Liver (tissue), 9 donors: ENCODE data around the gene SLC22A25. TPM values are rescaled to one million over a fixed set of nuclear protein-coding genes. Genes with fewer than 3 reads are reported as not detected.

Source experiments
- DNase-seq: peaks from one replicate; pipeline ENCODE4 v3.0.0-alpha.2; 2017; ENCODE audit warnings: low spot score
- H3K27ac ChIP-seq, 2 donors: one replicate each; pipeline ENCODE4 v1.7.0; 2013; ENCODE audit warnings: inconsistent platforms in 2 of 2, low read length in 2 of 2, control low read depth in 1 of 2, low read depth in 1 of 2, mild to moderate bottlenecking in 1 of 2
- H3K27me3 ChIP-seq, 4 donors: one replicate each; pipeline versions ENCODE4 v1.6.1 to v1.7.0; 2013; ENCODE audit warnings: low read length in 3 of 4, inconsistent platforms in 1 of 4, mild to moderate bottlenecking in 1 of 4, moderate library complexity in 1 of 4; ENCODE audit not compliant: control insufficient read depth in 4 of 4, insufficient read depth in 4 of 4
- H3K36me3 ChIP-seq, 4 donors: one replicate each; pipeline versions ENCODE4 v1.6.1 to v1.7.0; 2013; ENCODE audit warnings: low read length in 3 of 4, mild to moderate bottlenecking in 3 of 4, low read depth in 1 of 4, moderate library complexity in 1 of 4; ENCODE audit not compliant: control insufficient read depth in 4 of 4, insufficient read depth in 3 of 4
- H3K4me1 ChIP-seq, 4 donors: one replicate each; pipeline versions ENCODE4 v1.6.1 to v1.7.0; 2013; ENCODE audit warnings: low read length in 3 of 4, mild to moderate bottlenecking in 3 of 4, moderate library complexity in 1 of 4; ENCODE audit not compliant: control insufficient read depth in 4 of 4, insufficient read depth in 4 of 4
- H3K4me3 ChIP-seq, 3 donors: one replicate each; pipeline versions ENCODE4 v1.6.1 to v1.7.0; 2013; ENCODE audit warnings: low read length in 3 of 3, control low read depth in 1 of 3, low read depth in 1 of 3, mild to moderate bottlenecking in 1 of 3
- H3K9ac ChIP-seq, 2 donors: one replicate each; pipeline ENCODE4 v1.7.0; 2013; ENCODE audit warnings: low read length in 2 of 2, mild to moderate bottlenecking in 2 of 2, moderate library complexity in 2 of 2, control low read depth in 1 of 2, low read depth in 1 of 2
- H3K9me3 ChIP-seq, 4 donors: one replicate each; pipeline versions ENCODE4 v1.6.1 to v1.7.0; 2013; ENCODE audit warnings: low read length in 3 of 4; ENCODE audit not compliant: control insufficient read depth in 4 of 4
- ATF3 ChIP-seq: IDR thresholded peaks from 2 replicates; pipeline ENCODE4 v1.6.1; 2016; ENCODE audit warnings: antibody characterized with exemption
- CTCF ChIP-seq: fragments of 150-350 bp; IDR thresholded peaks from 2 replicates; pipeline ENCODE4 v1.5.1; 2017; ENCODE audit warnings: improper control_type of control experiment, low read depth, low read length; ENCODE audit not compliant: missing input control
- EGR1 ChIP-seq, 2 donors: IDR thresholded peaks; 2 replicates each; pipeline ENCODE4 v1.6.1; 2016 to 2018; ENCODE audit warnings: antibody characterized with exemption in 2 of 2, low read depth in 2 of 2
- FOXA1 ChIP-seq: IDR thresholded peaks from 2 replicates; pipeline ENCODE4 v1.6.1; 2016; ENCODE audit warnings: antibody characterized with exemption
- GABPA ChIP-seq, 2 donors: IDR thresholded peaks in 1 of 2; conservative IDR thresholded peaks in 1 of 2; 2 replicates each; pipeline ENCODE4 v1.6.1; 2016; ENCODE audit warnings: antibody characterized with exemption in 2 of 2, mild to moderate bottlenecking in 1 of 2, moderate library complexity in 1 of 2
- HNF4A ChIP-seq, 2 donors: conservative IDR thresholded peaks; 2 replicates each; pipeline ENCODE4 v1.6.1; 2016; ENCODE audit warnings: antibody characterized with exemption in 2 of 2, mild to moderate bottlenecking in 2 of 2
- HNF4G ChIP-seq: IDR thresholded peaks from 2 replicates; pipeline ENCODE4 v1.6.1; 2016; ENCODE audit warnings: antibody characterized with exemption
- JUND ChIP-seq, 2 donors: IDR thresholded peaks; 2 replicates each; pipeline ENCODE4 v1.6.1; 2016; ENCODE audit warnings: antibody characterized with exemption in 2 of 2
- NR2F2 ChIP-seq: IDR thresholded peaks from 2 replicates; pipeline ENCODE4 v1.6.1; 2016; ENCODE audit warnings: antibody characterized with exemption
- RAD21 ChIP-seq, 2 donors: IDR thresholded peaks; 2 replicates each; pipeline ENCODE4 v1.6.1; 2016; ENCODE audit warnings: antibody characterized with exemption in 2 of 2, mild to moderate bottlenecking in 2 of 2
- RXRA ChIP-seq, 2 donors: IDR thresholded peaks; 2 replicates each; pipeline ENCODE4 v1.6.1; 2017 to 2018; ENCODE audit warnings: antibody characterized with exemption in 2 of 2, mild to moderate bottlenecking in 1 of 2
- SP1 ChIP-seq: IDR thresholded peaks from 2 replicates; pipeline ENCODE4 v1.6.1; 2018; ENCODE audit warnings: antibody characterized with exemption, mild to moderate bottlenecking
- TAF1 ChIP-seq: conservative IDR thresholded peaks from 2 replicates; pipeline ENCODE4 v1.6.1; 2016; ENCODE audit warnings: antibody characterized with exemption, mild to moderate bottlenecking
- YY1 ChIP-seq: IDR thresholded peaks from 2 replicates; pipeline ENCODE4 v1.6.1; 2016; ENCODE audit warnings: antibody characterized with exemption, mild to moderate bottlenecking
- WGBS: extraction: QIAGEN DNeasy Blood & Tissue Kit; methylation state at CpG from one replicate; pipeline ENCODE4 v1.1.7; 2013; 5-methylcytosine and 5-hydroxymethylcytosine counted together
- polyA plus RNA-seq, 2 donors: library from polyadenylated mRNA; stranded (reverse) in 1 of 2; unstranded in 1 of 2; fragments of 200-250 nt in 1 of 2; fragments of >200 nt in 1 of 2; fragmentation: Nextera tagmentation in 1 of 2; extraction: Ambion mirVana in 1 of 2; gene quantifications; one replicate each; pipeline versions ENCODE4 v1.2.1 to v1.2.3, GENCODE V29; 2013 to 2015
- total RNA-seq, 2 donors: library from RNA; depleted of rRNA; stranded (reverse); fragments of >200 nt; gene quantifications; one replicate each; pipeline ENCODE4 v1.2.3, GENCODE V29; 2014
- TF ChIP-seq, protein P1 (sequence below): IDR thresholded peaks from 2 replicates; pipeline ENCODE4 v1.6.1; 2016; ENCODE audit warnings: antibody characterized with exemption, mild to moderate bottlenecking
- TF ChIP-seq, protein P2 (sequence below): IDR thresholded peaks from 2 replicates; pipeline ENCODE4 v1.6.1; 2016; ENCODE audit warnings: antibody characterized with exemption
- donor health status: healthy.
- donor health status: healthy.
- donor health status: healthy.
- donor health status: healthy.
- donor health status: healthy.

The SLC22A25 gene
- total and polyA plus RNA-seq, 4 donors: 3.3 to 35.3 (median 20.9) TPM

- TF ChIP-seq NR2F2 (no peak), SP1 (no peak), RAD21 (IDR thresholded peaks at IDR 0.05) (no peak), YY1 (no peak), ATF3 (no peak), RXRA (IDR thresholded peaks at IDR 0.05) (no peak), FOXA1 (no peak), EGR1 (IDR thresholded peaks at IDR 0.05; ENCODE audit: low read depth in 2 of 2) (no peak)
These were observed 15.8 kb downstream of the SLC22A25 start (continued) for GRCh38 chr11:63227521-63228107.

- no peak overlapping the region for H3K9ac ChIP-seq
- H3K4me3 ChIP-seq: no peak overlapping the region
- no peaks in the 10 kb centered on the region for H3K27me3 ChIP-seq
- TF ChIP-seq HNF4G (no peak), SP1 (no peak), GABPA (IDR thresholded peaks at IDR 0.05 in 1 of 2, conservative IDR thresholded peaks at IDR 0.05 in 1 of 2) (no peak), FOXA1 (no peak), HNF4A (conservative IDR thresholded peaks at IDR 0.05) (no peak), JUND (IDR thresholded peaks at IDR 0.05) (no peak), NR2F2 (no peak)
- TF ChIP-seq, protein P1, sequence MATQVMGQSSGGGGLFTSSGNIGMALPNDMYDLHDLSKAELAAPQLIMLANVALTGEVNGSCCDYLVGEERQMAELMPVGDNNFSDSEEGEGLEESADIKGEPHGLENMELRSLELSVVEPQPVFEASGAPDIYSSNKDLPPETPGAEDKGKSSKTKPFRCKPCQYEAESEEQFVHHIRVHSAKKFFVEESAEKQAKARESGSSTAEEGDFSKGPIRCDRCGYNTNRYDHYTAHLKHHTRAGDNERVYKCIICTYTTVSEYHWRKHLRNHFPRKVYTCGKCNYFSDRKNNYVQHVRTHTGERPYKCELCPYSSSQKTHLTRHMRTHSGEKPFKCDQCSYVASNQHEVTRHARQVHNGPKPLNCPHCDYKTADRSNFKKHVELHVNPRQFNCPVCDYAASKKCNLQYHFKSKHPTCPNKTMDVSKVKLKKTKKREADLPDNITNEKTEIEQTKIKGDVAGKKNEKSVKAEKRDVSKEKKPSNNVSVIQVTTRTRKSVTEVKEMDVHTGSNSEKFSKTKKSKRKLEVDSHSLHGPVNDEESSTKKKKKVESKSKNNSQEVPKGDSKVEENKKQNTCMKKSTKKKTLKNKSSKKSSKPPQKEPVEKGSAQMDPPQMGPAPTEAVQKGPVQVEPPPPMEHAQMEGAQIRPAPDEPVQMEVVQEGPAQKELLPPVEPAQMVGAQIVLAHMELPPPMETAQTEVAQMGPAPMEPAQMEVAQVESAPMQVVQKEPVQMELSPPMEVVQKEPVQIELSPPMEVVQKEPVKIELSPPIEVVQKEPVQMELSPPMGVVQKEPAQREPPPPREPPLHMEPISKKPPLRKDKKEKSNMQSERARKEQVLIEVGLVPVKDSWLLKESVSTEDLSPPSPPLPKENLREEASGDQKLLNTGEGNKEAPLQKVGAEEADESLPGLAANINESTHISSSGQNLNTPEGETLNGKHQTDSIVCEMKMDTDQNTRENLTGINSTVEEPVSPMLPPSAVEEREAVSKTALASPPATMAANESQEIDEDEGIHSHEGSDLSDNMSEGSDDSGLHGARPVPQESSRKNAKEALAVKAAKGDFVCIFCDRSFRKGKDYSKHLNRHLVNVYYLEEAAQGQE: no peak
- TF ChIP-seq, protein P2, sequence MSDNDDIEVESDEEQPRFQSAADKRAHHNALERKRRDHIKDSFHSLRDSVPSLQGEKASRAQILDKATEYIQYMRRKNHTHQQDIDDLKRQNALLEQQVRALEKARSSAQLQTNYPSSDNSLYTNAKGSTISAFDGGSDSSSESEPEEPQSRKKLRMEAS: no peak
- H3K36me3 ChIP-seq: peaks cover 0 to 28% (median 15%) of the 10 kb centered on the region in 4 donors
- 76% methylated on average over 1 of the region's 1 CpG for WGBS
- H3K9me3 ChIP-seq: no peaks in the 10 kb centered on the region
- H3K4me1 ChIP-seq: peaks cover 0 to 10% (median 1%) of the 10 kb centered on the region in 4 donors
- no peak for DNase-seq
- no peak overlapping the region for H3K27ac ChIP-seq
These were observed 16.8 kb downstream of the SLC22A25 start for GRCh38 chr11:63226488-63227114.

DNA sequence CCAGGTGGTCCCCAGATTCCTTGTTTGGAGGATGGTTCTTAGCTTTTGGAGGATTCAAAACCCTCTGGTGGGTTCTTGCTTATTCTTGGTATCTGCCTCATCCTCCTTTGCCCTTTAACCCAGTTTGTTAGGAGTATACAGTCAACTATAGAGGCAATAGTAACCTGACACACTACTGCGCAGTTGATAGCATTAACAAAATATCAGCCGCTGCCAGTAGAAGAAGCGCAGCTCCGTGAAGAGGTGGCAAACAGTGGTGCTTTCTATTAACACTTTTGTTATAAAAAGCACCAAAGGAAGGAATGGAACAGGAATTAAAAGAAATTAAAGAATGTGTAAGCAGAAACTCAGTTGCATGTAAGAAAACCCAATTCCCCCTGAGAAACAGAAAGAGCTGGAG lies 29.3 kb downstream of the SLC22A25 start:
- no peak for DNase-seq
- H3K4me1 ChIP-seq: peaks cover 0 to 3% (median 0%) of the 10 kb centered on the region in 4 donors
- 81% methylated on average over 4 of the region's 4 CpGs for WGBS
- TF ChIP-seq ATF3: no peak
- no peak for TF ChIP-seq HNF4G
- no peak for TF ChIP-seq GABPA (IDR thresholded peaks at IDR 0.05 in 1 of 2, conservative IDR thresholded peaks at IDR 0.05 in 1 of 2)
- no peak for TF ChIP-seq JUND (IDR thresholded peaks at IDR 0.05)
- TF ChIP-seq SP1: no peak
- no peak for TF ChIP-seq HNF4A (conservative IDR thresholded peaks at IDR 0.05)
- TF ChIP-seq YY1: no peak
- TF ChIP-seq, protein P1: no peak
- TF ChIP-seq NR2F2: no peak
- no peak for TF ChIP-seq CTCF
- TF ChIP-seq FOXA1: no peak
- TF ChIP-seq TAF1: no peak
- TF ChIP-seq EGR1 (IDR thresholded peaks at IDR 0.05; ENCODE audit: low read depth in 2 of 2): no peak

More for the DNA sequence above, 29.3 kb downstream of the SLC22A25 start:
- no peak overlapping the region for H3K9ac ChIP-seq
- H3K36me3 ChIP-seq: peaks cover 0 to 48% (median 43%) of the 10 kb centered on the region in 4 donors
- H3K4me3 ChIP-seq: no peak overlapping the region
- no peak overlapping the region for H3K27ac ChIP-seq
- no peaks in the 10 kb centered on the region for H3K9me3 ChIP-seq
- H3K27me3 ChIP-seq: no peaks in the 10 kb centered on the region
